GM12892 (cell line): ENCODE results near the gene C7orf57.

ENCODE experiments used
- POLR2A ChIP-seq: IDR thresholded peaks from 2 replicates; pipeline ENCODE4 v1.6.1; 2011; ENCODE audit warnings: low read depth, low read length, control low read depth
- POLR2AphosphoS5 ChIP-seq: IDR thresholded peaks from 2 replicates; pipeline ENCODE4 v1.6.1; 2011; ENCODE audit warnings: low read depth, low read length, control low read depth
- TAF1 ChIP-seq: IDR thresholded peaks from 2 replicates; pipeline ENCODE4 v1.6.1; 2011; ENCODE audit warnings: low read depth, mild to moderate bottlenecking, control low read depth, low read length, borderline replicate concordance

- TF ChIP-seq POLR2A (no peak), POLR2AphosphoS5 (no peak), TAF1 (no peak)
Measured at GRCh38 chr7:48040944-48041652, 5.8 kb downstream of the C7orf57 start.
